ENCODE results near the gene ARMC5.
"Not testable (repeated sequence)": the region's sequence is repeated elsewhere in the genome, so short reads cannot be mapped to it uniquely, and the experiment has no call there.

Gene ARMC5

GRCh38 chr16:31496670-31497069, 37.4 kb downstream of the ARMC5 start:
- no peak for DNase-seq (ENCODE audit: low read depth in 3 of 3)

GRCh38 chr16:31498493-31498892, 39.2 kb downstream of the ARMC5 start:
- no peak for DNase-seq (ENCODE audit: low read depth in 3 of 3)

- no peak for DNase-seq (ENCODE audit: low read depth in 3 of 3)
Observed at GRCh38 chr16:31499928-31500327, 40.6 kb downstream of the ARMC5 start.

GRCh38 chr16:31501226-31501965, 42.1 kb downstream of the ARMC5 start:
- no peak for DNase-seq (ENCODE audit: low read depth in 3 of 3)

GRCh38 chr16:31501966-31502348, 42.7 kb downstream of the ARMC5 start:
- DNase-seq (ENCODE audit: low read depth in 3 of 3), result no peak

- no peak for DNase-seq (ENCODE audit: low read depth in 3 of 3)
Observed at GRCh38 chr16:31502981-31503380, 43.7 kb downstream of the ARMC5 start.

GRCh38 chr16:31503555-31503954, 44.3 kb downstream of the ARMC5 start:
- not testable (repeated sequence) for DNase-seq (ENCODE audit: low read depth in 3 of 3)

GRCh38 chr16:31504159-31504558, 44.9 kb downstream of the ARMC5 start:
- DNase-seq (ENCODE audit: low read depth in 3 of 3), result no peak

- DNase-seq (ENCODE audit: low read depth in 3 of 3), result peak in 1 of 3 donors; percentile 16
Observed at GRCh38 chr16:31505483-31505882, 46.2 kb downstream of the ARMC5 start.

- DNase-seq (ENCODE audit: low read depth in 3 of 3), result no peak
Observed at GRCh38 chr16:31507617-31507928, 48.3 kb downstream of the ARMC5 start.

GRCh38 chr16:31507929-31508705, 48.8 kb downstream of the ARMC5 start, which contains the start of gene RUSF1:
TSS of gene RUSF1 (minus strand) at chr16:31508391. CDS start at chr16:31508373, 18 bp downstream.
- DNase-seq (ENCODE audit: low read depth in 3 of 3), result peak; percentile 66 to 83 (median 76)

- DNase-seq (ENCODE audit: low read depth in 3 of 3), result no peak
Observed at GRCh38 chr16:31508706-31509195, 49.5 kb downstream of the ARMC5 start.

GRCh38 chr16:31513126-31513525, 53.8 kb downstream of the ARMC5 start:
- no peak for DNase-seq (ENCODE audit: low read depth in 3 of 3)

- no peak for DNase-seq (ENCODE audit: low read depth in 3 of 3)
Observed at GRCh38 chr16:31513884-31514283, 54.6 kb downstream of the ARMC5 start.
